SK-N-SH (cell line): ENCODE results near the gene KRT78. TPM values are rescaled to one million over a fixed set of nuclear protein-coding genes. Genes with fewer than 3 reads are reported as not detected.

Source experiments
- CTCF ChIA-PET: fragments of 300-600, 350-600 bp; formaldehyde crosslinking; extraction: SDS; loops from one replicate; lab custom pipeline; 2021; lab: Yijun Ruan, JAX
- POLR2A ChIA-PET: fragments of 350-600 bp; sonication (Branson Sonifier 250); formaldehyde crosslinking; extraction: SDS; loops from one replicate; lab custom pipeline; 2020; ENCODE audit warnings: antibody characterized with exemption, inconsistent platforms; lab: Yijun Ruan, JAX
- DNase-seq: peaks from one replicate; pipeline ENCODE4 v3.0.0; 2012
- H2AFZ ChIP-seq: fragments of 200-600 bp; sonication (generic); 2 replicates; pipeline ENCODE4 v1.8.1; 2016; ENCODE audit warnings: antibody characterized with exemption, mild to moderate bottlenecking, low read depth
- H3F3A ChIP-seq: fragments of 200-600 bp; sonication (generic); replicated peaks from 2 replicates; pipeline ENCODE3; 2016; ENCODE audit warnings: antibody characterized with exemption, mild to moderate bottlenecking; ENCODE audit not compliant: insufficient read depth
- H3K27ac ChIP-seq, 2 experiments: fragments of 200-500 bp in 1 of 2; fragments of 200-600 bp in 1 of 2; sonication (Bioruptor generic) in 1 of 2; sonication (generic), shearing (Covaris generic) in 1 of 2; 2 replicates each; pipeline versions ENCODE4 v1.5.1 to v1.6.1; 2014 to 2016; ENCODE audit warnings: low read depth in 2 of 2, inconsistent platforms in 1 of 2, low read length in 1 of 2, mild to moderate bottlenecking in 1 of 2, mixed read lengths in 1 of 2
- H3K27me3 ChIP-seq: fragments of 200-600 bp; sonication (generic), shearing (Covaris generic); 2 replicates; pipeline ENCODE4 v1.6.1; 2016; ENCODE audit warnings: mixed run types; ENCODE audit not compliant: insufficient read depth
- H3K36me3 ChIP-seq, 2 experiments: fragments of 200-500 bp in 1 of 2; fragments of 200-600 bp in 1 of 2; sonication (Bioruptor generic) in 1 of 2; sonication (generic) in 1 of 2; replicated peaks in 1 of 2; 2 replicates each; pipeline versions ENCODE3 to v1.5.1; 2014 to 2016; ENCODE audit warnings: low read length in 1 of 2, mild to moderate bottlenecking in 1 of 2; ENCODE audit not compliant: insufficient read depth in 2 of 2, control insufficient read depth in 1 of 2
- H3K4me1 ChIP-seq, 2 experiments: fragments of 200-500 bp in 1 of 2; fragments of 200-600 bp in 1 of 2; sonication (Bioruptor generic) in 1 of 2; sonication (generic), shearing (Covaris generic) in 1 of 2; 2 replicates each; pipeline versions ENCODE4 v1.5.1 to v1.6.1; 2014 to 2016; ENCODE audit warnings: low read depth in 1 of 2, low read length in 1 of 2, mixed run types in 1 of 2; ENCODE audit not compliant: insufficient read depth in 2 of 2, control insufficient read depth in 1 of 2
- H3K4me2 ChIP-seq: fragments of 200-600 bp; sonication (generic), shearing (Covaris generic); 2 replicates; pipeline ENCODE4 v1.6.1; 2017; ENCODE audit warnings: mixed run types
- H3K4me3 ChIP-seq, 2 experiments: fragments of 200-500 bp in 1 of 2; fragments of 200-600 bp in 1 of 2; sonication (Bioruptor generic) in 1 of 2; sonication (generic), shearing (Covaris generic) in 1 of 2; 2 replicates each; pipeline versions ENCODE4 v1.5.1 to v1.8.1; 2014 to 2016; ENCODE audit warnings: low read depth in 2 of 2, inconsistent platforms in 1 of 2, low read length in 1 of 2, mild to moderate bottlenecking in 1 of 2, mixed read lengths in 1 of 2, moderate library complexity in 1 of 2
- H3K79me2 ChIP-seq: fragments of 200-600 bp; sonication (generic); 2 replicates; pipeline ENCODE4 v1.8.1; 2017; ENCODE audit warnings: mild to moderate bottlenecking; ENCODE audit not compliant: insufficient read depth
- H3K9ac ChIP-seq: fragments of 200-600 bp; sonication (generic); 2 replicates; pipeline ENCODE4 v1.6.1; 2017; ENCODE audit warnings: mixed run types
- H3K9me2 ChIP-seq: fragments of 200-600 bp; sonication (generic); 2 replicates; pipeline ENCODE4 v1.6.1; 2017; ENCODE audit warnings: mixed run types
- H3K9me3 ChIP-seq: fragments of 200-600 bp; sonication (generic); 2 replicates; pipeline ENCODE4 v1.6.1; 2017; ENCODE audit warnings: mixed run types, mild to moderate bottlenecking, moderate library complexity
- H4K20me1 ChIP-seq: fragments of 200-600 bp; sonication (generic); 2 replicates; pipeline ENCODE4 v1.6.1; 2017; ENCODE audit warnings: mild to moderate bottlenecking, mixed run types; ENCODE audit not compliant: insufficient read depth
- GABPA ChIP-seq: IDR thresholded peaks from 2 replicates; pipeline ENCODE4 v1.4.0; 2012; ENCODE audit warnings: low read depth, mild to moderate bottlenecking
- MXI1 ChIP-seq: IDR thresholded peaks from 2 replicates; pipeline ENCODE4 v1.6.1; 2012; ENCODE audit warnings: mild to moderate bottlenecking, low read depth, low read length, improper control_type of control experiment
- RAD21 ChIP-seq: IDR thresholded peaks from 2 replicates; pipeline ENCODE4 v1.6.1; 2012; ENCODE audit warnings: mild to moderate bottlenecking, low read length
- SIN3A ChIP-seq: IDR thresholded peaks from 2 replicates; pipeline ENCODE4 v1.6.1; 2012; ENCODE audit warnings: low read depth, mild to moderate bottlenecking, low read length, moderate library complexity, borderline replicate concordance
- TCF12 ChIP-seq: IDR thresholded peaks from 2 replicates; pipeline ENCODE4 v1.4.0; 2012
- TEAD4 ChIP-seq: IDR thresholded peaks from 2 replicates; pipeline ENCODE4 v1.4.0; 2012; ENCODE audit warnings: mild to moderate bottlenecking, borderline replicate concordance; ENCODE audit not compliant: insufficient read depth
- WGBS: methylation state at CpG from one replicate; pipeline ENCODE4 v1.1.6; 2017; ENCODE audit warnings: low lambda C conversion rate; 5-methylcytosine and 5-hydroxymethylcytosine counted together
- polyA plus RNA-seq, 3 experiments: library from polyadenylated mRNA; depleted of rRNA; stranded (reverse); fragments of >200 nt; gene quantifications; 2 replicates each; pipeline ENCODE4 v1.2.3, GENCODE V29; 2012
- TF ChIP-seq, protein P1 (sequence below): fragments of 150-350 bp; IDR thresholded peaks from 2 replicates; pipeline ENCODE4 v1.6.1; 2016; ENCODE audit warnings: mild to moderate bottlenecking, low read depth, low read length
- TF ChIP-seq, protein P2 (sequence below): IDR thresholded peaks from 2 replicates; pipeline ENCODE4 v1.4.0; 2012; ENCODE audit warnings: low read depth, borderline replicate concordance
- TF ChIP-seq, protein P3 (sequence below): IDR thresholded peaks from 2 replicates; pipeline ENCODE4 v1.4.0; 2012; ENCODE audit warnings: low read depth, borderline replicate concordance
- TF ChIP-seq, protein P4 (sequence below): fragments of 150-350 bp; IDR thresholded peaks from 2 replicates; pipeline ENCODE4 v1.6.1; 2017; ENCODE audit warnings: antibody characterized with exemption, low read length, low read depth, borderline replicate concordance
- TF ChIP-seq, protein P5 (sequence below): IDR thresholded peaks from 2 replicates; pipeline ENCODE4; 2012
- TF ChIP-seq, protein P6 (sequence below): IDR thresholded peaks from 2 replicates; pipeline ENCODE4 v1.4.0; 2012; ENCODE audit warnings: low read depth

KRT78 gene
- polyA plus RNA-seq, 1 of the 3 experiments (the other 2 are of a cell fraction) = not detected

DNA sequence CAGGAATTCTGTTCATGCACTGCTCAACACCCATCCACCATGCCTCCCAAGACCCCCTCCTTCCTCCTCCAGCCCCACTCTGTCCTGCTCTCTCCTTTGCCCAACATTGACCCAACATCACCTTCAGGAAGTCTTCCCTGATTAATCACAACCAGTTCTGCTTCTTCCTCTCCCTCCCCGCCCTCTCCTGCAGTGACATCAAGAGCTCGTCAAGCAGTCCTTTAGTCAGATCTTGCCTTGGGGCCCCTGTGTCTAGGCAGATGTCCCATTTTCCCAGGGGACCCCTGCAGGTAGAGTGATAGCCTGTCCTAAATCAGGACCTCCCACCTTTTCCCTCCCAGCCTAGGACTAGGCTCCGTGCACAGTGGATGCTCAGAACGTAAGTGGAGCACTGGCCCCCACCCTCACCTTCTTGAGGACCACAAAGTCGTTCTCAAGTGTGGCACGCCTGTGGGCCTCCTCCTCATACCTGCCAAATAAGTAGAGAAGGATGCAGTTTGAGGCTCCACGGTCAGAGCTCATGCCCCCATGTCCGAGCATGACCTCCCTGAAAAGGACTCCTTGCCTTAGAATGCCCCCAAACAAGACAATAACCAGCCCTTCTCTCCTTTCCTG lies 2.3 kb downstream of the KRT78 start:
- H3K4me1 ChIP-seq = no peaks in the 10 kb centered on the region
- no peaks in the 10 kb centered on the region for H3K36me3 ChIP-seq
- no peaks in the 10 kb centered on the region for H3K9me3 ChIP-seq
- H3F3A ChIP-seq = no peaks in the 10 kb centered on the region
- H3K4me2 ChIP-seq = no peak overlapping the region
- H4K20me1 ChIP-seq = no peaks in the 10 kb centered on the region
- H3K79me2 ChIP-seq = no peaks in the 10 kb centered on the region
- H2AFZ ChIP-seq = no peak overlapping the region
- H3K27ac ChIP-seq = no peak overlapping the region
- WGBS = 23% methylated on average over 8 of the region's 8 CpGs
- H3K9ac ChIP-seq = no peak overlapping the region
- no peak for DNase-seq
- TF ChIP-seq, protein P1, sequence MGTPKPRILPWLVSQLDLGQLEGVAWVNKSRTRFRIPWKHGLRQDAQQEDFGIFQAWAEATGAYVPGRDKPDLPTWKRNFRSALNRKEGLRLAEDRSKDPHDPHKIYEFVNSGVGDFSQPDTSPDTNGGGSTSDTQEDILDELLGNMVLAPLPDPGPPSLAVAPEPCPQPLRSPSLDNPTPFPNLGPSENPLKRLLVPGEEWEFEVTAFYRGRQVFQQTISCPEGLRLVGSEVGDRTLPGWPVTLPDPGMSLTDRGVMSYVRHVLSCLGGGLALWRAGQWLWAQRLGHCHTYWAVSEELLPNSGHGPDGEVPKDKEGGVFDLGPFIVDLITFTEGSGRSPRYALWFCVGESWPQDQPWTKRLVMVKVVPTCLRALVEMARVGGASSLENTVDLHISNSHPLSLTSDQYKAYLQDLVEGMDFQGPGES = no peak
- TF ChIP-seq, protein P2, sequence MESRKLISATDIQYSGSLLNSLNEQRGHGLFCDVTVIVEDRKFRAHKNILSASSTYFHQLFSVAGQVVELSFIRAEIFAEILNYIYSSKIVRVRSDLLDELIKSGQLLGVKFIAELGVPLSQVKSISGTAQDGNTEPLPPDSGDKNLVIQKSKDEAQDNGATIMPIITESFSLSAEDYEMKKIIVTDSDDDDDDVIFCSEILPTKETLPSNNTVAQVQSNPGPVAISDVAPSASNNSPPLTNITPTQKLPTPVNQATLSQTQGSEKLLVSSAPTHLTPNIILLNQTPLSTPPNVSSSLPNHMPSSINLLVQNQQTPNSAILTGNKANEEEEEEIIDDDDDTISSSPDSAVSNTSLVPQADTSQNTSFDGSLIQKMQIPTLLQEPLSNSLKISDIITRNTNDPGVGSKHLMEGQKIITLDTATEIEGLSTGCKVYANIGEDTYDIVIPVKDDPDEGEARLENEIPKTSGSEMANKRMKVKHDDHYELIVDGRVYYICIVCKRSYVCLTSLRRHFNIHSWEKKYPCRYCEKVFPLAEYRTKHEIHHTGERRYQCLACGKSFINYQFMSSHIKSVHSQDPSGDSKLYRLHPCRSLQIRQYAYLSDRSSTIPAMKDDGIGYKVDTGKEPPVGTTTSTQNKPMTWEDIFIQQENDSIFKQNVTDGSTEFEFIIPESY = no peak
- TF ChIP-seq MXI1 (no peak), TEAD4 (no peak), TCF12 (no peak), RAD21 (no peak), GABPA (no peak), SIN3A (no peak)
- TF ChIP-seq, protein P3, sequence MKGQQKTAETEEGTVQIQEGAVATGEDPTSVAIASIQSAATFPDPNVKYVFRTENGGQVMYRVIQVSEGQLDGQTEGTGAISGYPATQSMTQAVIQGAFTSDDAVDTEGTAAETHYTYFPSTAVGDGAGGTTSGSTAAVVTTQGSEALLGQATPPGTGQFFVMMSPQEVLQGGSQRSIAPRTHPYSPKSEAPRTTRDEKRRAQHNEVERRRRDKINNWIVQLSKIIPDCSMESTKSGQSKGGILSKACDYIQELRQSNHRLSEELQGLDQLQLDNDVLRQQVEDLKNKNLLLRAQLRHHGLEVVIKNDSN = no peak
- TF ChIP-seq, protein P4, sequence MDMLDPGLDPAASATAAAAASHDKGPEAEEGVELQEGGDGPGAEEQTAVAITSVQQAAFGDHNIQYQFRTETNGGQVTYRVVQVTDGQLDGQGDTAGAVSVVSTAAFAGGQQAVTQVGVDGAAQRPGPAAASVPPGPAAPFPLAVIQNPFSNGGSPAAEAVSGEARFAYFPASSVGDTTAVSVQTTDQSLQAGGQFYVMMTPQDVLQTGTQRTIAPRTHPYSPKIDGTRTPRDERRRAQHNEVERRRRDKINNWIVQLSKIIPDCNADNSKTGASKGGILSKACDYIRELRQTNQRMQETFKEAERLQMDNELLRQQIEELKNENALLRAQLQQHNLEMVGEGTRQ = no peak
- TF ChIP-seq, protein P5, sequence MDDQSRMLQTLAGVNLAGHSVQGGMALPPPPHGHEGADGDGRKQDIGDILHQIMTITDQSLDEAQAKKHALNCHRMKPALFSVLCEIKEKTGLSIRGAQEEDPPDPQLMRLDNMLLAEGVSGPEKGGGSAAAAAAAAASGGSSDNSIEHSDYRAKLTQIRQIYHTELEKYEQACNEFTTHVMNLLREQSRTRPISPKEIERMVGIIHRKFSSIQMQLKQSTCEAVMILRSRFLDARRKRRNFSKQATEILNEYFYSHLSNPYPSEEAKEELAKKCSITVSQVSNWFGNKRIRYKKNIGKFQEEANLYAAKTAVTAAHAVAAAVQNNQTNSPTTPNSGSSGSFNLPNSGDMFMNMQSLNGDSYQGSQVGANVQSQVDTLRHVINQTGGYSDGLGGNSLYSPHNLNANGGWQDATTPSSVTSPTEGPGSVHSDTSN = no peak
- TF ChIP-seq, protein P6, sequence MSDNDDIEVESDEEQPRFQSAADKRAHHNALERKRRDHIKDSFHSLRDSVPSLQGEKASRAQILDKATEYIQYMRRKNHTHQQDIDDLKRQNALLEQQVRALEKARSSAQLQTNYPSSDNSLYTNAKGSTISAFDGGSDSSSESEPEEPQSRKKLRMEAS = no peak
- ChIA-PET CTCF (interaction anchor here (0.7 kb wide), 2 partner anchors 19 to 34 kb away, joined by 3 read pairs; no protein-coding TSS in a partner anchor), POLR2A (no interaction called here)
- no peaks in the 10 kb centered on the region for H3K9me2 ChIP-seq
- no peak overlapping the region for H3K4me3 ChIP-seq
- peaks cover 42% of the 10 kb centered on the region for H3K27me3 ChIP-seq
